Vagina (tissue), 2 donors: ENCODE measurements around the gene MRPL37. TPM values are rescaled to one million over a fixed set of nuclear protein-coding genes. Genes with fewer than 3 reads are reported as not detected.
"Not testable (repeated sequence)": the region's sequence is repeated elsewhere in the genome, so short reads cannot be mapped to it uniquely, and the experiment has no call there.

Experiments
- DNase-seq, 2 donors: peaks; one replicate each; pipeline ENCODE4 v3.0.0-alpha.2; 2017; ENCODE audit errors: extremely low spot score in 2 of 2
- H3K27ac ChIP-seq: fragments of 200-600 bp; sonication (generic); one replicate; pipeline ENCODE4 v1.5.1; 2019
- H3K27me3 ChIP-seq: fragments of 200-600 bp; sonication (generic); one replicate; pipeline ENCODE4 v1.5.1; 2019
- H3K36me3 ChIP-seq, 2 donors: fragments of 200-600 bp; sonication (generic); one replicate each; pipeline ENCODE4 v1.5.1; 2017 to 2019
- H3K4me1 ChIP-seq: fragments of 200-600 bp; sonication (generic); one replicate; pipeline ENCODE4 v1.5.1; 2019
- H3K4me3 ChIP-seq, 2 donors: fragments of 200-600 bp; sonication (generic); 1 replicate in 1 of 2; 2 replicates in 1 of 2; pipeline ENCODE4 v1.5.1; 2016 to 2019
- H3K9me3 ChIP-seq: fragments of 200-600 bp; sonication (generic); one replicate; pipeline ENCODE4 v1.5.1; 2019
- CTCF ChIP-seq, 3 experiments: fragments of 450-650 bp in 2 of 3; fragments of 200-600 bp in 1 of 3; sonication (generic) in 1 of 3; IDR thresholded peaks; one replicate each; pipeline ENCODE4 v1.5.1; 2017 to 2019; ENCODE audit warnings: antibody characterized with exemption in 3 of 3, mild to moderate bottlenecking in 2 of 3, moderate library complexity in 2 of 3
- POLR2A ChIP-seq, 2 donors: fragments of 450-650 bp; IDR thresholded peaks; one replicate each; pipeline ENCODE4 v1.6.1; 2017; ENCODE audit warnings: antibody characterized with exemption in 2 of 2, mild to moderate bottlenecking in 2 of 2, moderate library complexity in 2 of 2
- POLR2AphosphoS5 ChIP-seq, 2 donors: sonication (generic); formaldehyde crosslinking; IDR thresholded peaks; one replicate each; pipeline ENCODE4 v1.9.0; 2017; ENCODE audit warnings: antibody characterized with exemption in 2 of 2, mild to moderate bottlenecking in 2 of 2, low read depth in 1 of 2; ENCODE audit not compliant: insufficient read depth in 1 of 2
- intact Hi-C: fragments of 100-400 bp; cut with DNase I; formaldehyde crosslinking; loops from one replicate; pipeline ENCODE4 v1.15.1; 2023
- total RNA-seq: library from RNA; depleted of rRNA; stranded (reverse); fragments of >200 nt; gene quantifications from one replicate; pipeline ENCODE4 v1.2.3, GENCODE V29; 2016

The MRPL37 gene
- total RNA-seq, 1 donor from 2014 or later: 45.9 TPM

- DNase-seq: no peak
- Histone ChIP-seq H3K9me3 (no peaks in the 10 kb centered on the region), H3K4me1 (peaks cover 32% of the 10 kb centered on the region), H3K27ac (no peak overlapping the region), H3K4me3 (no peak overlapping the region), H3K27me3 (no peaks in the 10 kb centered on the region), H3K36me3 (peaks cover 0 to 41% of the 10 kb centered on the region in 2 donors)
- TF ChIP-seq POLR2A (IDR thresholded peaks at IDR 0.05) (no peak), POLR2AphosphoS5 (IDR thresholded peaks at IDR 0.05; ENCODE audit: insufficient read depth in 1 of 2, low read depth in 1 of 2) (no peak), CTCF (IDR thresholded peaks at IDR 0.05) (no peak)
- intact Hi-C loops: no loop called here
Measured at GRCh38 chr1:54204199-54204598, 4.2 kb downstream of the MRPL37 start.

- Histone ChIP-seq H3K9me3 (no peaks in the 10 kb centered on the region), H3K27me3 (no peaks in the 10 kb centered on the region), H3K36me3 (peaks cover 0 to 72% of the 10 kb centered on the region in 2 donors), H3K4me1 (peaks cover 8% of the 10 kb centered on the region), H3K4me3 (no peak overlapping the region), H3K27ac (no peak overlapping the region)
- TF ChIP-seq POLR2AphosphoS5 (IDR thresholded peaks at IDR 0.05; ENCODE audit: insufficient read depth in 1 of 2, low read depth in 1 of 2) (no peak), POLR2A (IDR thresholded peaks at IDR 0.05) (no peak), CTCF (IDR thresholded peaks at IDR 0.05) (no peak)
- intact Hi-C loops: no loop called here
- no peak for DNase-seq
Measured at GRCh38 chr1:54207287-54207686, 7.3 kb downstream of the MRPL37 start.

- H3K27ac ChIP-seq, DNase-seq, H3K4me1 ChIP-seq, H3K4me3 ChIP-seq, intact Hi-C loops, H3K27me3 ChIP-seq, H3K9me3 ChIP-seq: not testable (repeated sequence)
- peaks cover 0 to 78% of the 10 kb centered on the region in 2 donors for H3K36me3 ChIP-seq
Measured at GRCh38 chr1:54207896-54208295, 7.9 kb downstream of the MRPL37 start.

- Histone ChIP-seq H3K27ac (no peak overlapping the region), H3K9me3 (no peaks in the 10 kb centered on the region), H3K36me3 (peaks cover 0 to 94% of the 10 kb centered on the region in 2 donors), H3K27me3 (no peaks in the 10 kb centered on the region), H3K4me1 (no peaks in the 10 kb centered on the region), H3K4me3 (no peak overlapping the region)
- intact Hi-C loops: loop anchor here (10.0 kb wide), 1 partner anchor 272 kb away; no protein-coding TSS in a partner anchor
- no peak for DNase-seq
- TF ChIP-seq POLR2A (IDR thresholded peaks at IDR 0.05): no peak
- no peak for TF ChIP-seq POLR2AphosphoS5 (IDR thresholded peaks at IDR 0.05; ENCODE audit: insufficient read depth in 1 of 2, low read depth in 1 of 2)
- no peak for TF ChIP-seq CTCF (IDR thresholded peaks at IDR 0.05)
Measured at GRCh38 chr1:54212872-54213271, 12.9 kb downstream of the MRPL37 start.

- H3K27ac ChIP-seq: no peak overlapping the region
- intact Hi-C loops: loop anchor here (10.0 kb wide), 1 partner anchor 269 kb away; no protein-coding TSS in a partner anchor
- no peak for DNase-seq
- no peaks in the 10 kb centered on the region for H3K27me3 ChIP-seq
- TF ChIP-seq POLR2AphosphoS5 (IDR thresholded peaks at IDR 0.05; ENCODE audit: insufficient read depth in 1 of 2, low read depth in 1 of 2) (no peak), POLR2A (IDR thresholded peaks at IDR 0.05) (no peak), CTCF (IDR thresholded peaks at IDR 0.05) (no peak)
- peaks cover 23% of the 10 kb centered on the region for H3K4me1 ChIP-seq
- H3K36me3 ChIP-seq: peaks cover 0 to 79% of the 10 kb centered on the region in 2 donors
- H3K4me3 ChIP-seq: no peak overlapping the region
- no peaks in the 10 kb centered on the region for H3K9me3 ChIP-seq
Measured at GRCh38 chr1:54215523-54215922, 15.6 kb downstream of the MRPL37 start.
